Upper lobe of left lung (tissue), 4 donors: ENCODE results near the gene TRIM10.

Experiments
- CTCF ChIP-seq, 6 experiments: fragments of 450-650 bp in 4 of 6; fragments of 200-600 bp in 2 of 6; sonication (generic) in 2 of 6; IDR thresholded peaks; one replicate each; pipeline ENCODE4 v1.5.1; 2016 to 2019; ENCODE audit warnings: antibody characterized with exemption in 6 of 6
- POLR2A ChIP-seq, 4 donors: fragments of 450-650 bp; IDR thresholded peaks; one replicate each; pipeline ENCODE4 v1.5.1; 2016 to 2017; ENCODE audit warnings: antibody characterized with exemption in 4 of 4, mild to moderate bottlenecking in 2 of 4
- POLR2AphosphoS5 ChIP-seq, 2 donors: sonication (generic); formaldehyde crosslinking; IDR thresholded peaks; one replicate each; pipeline ENCODE4 v1.5.1; 2017; ENCODE audit warnings: antibody characterized with exemption in 2 of 2

- peak; percentile 35 to 56 for TF ChIP-seq POLR2AphosphoS5 (IDR thresholded peaks at IDR 0.05)
- no peak for TF ChIP-seq CTCF (IDR thresholded peaks at IDR 0.05)
- no peak for TF ChIP-seq POLR2A (IDR thresholded peaks at IDR 0.05)
These were observed 4.8 kb downstream of the TRIM10 start for GRCh38 chr6:30156262-30156599.
